Stimulated activated CD4-positive, alpha-beta T cell treated with anti-CD3 and anti-CD28 coated beads, Interleukin-4, amount 100 ng/mL, for 48 hours (primary cell): ENCODE measurements around the gene PLEKHM2.
"Not testable (repeated sequence)": the region's sequence is repeated elsewhere in the genome, so short reads cannot be mapped to it uniquely, and the experiment has no call there.

Source experiments
- DNase-seq, 2 donors: peaks; one replicate each; pipeline ENCODE4 v3.0.0-alpha.2; 2020; ENCODE audit warnings: low read depth in 2 of 2

The PLEKHM2 gene

GRCh38 chr1:15684042-15684461 lies at the start of gene PLEKHM2:
TSS of gene PLEKHM2 (plus strand) at chr1:15684320. CDS start at chr1:15684559, 239 bp downstream.
- peak in 1 of 2 donors; percentile 27 for DNase-seq

- no peak for DNase-seq
Observed at GRCh38 chr1:15636436-15636835, 47.7 kb upstream of the PLEKHM2 start.

- no peak for DNase-seq
Observed at GRCh38 chr1:15637826-15638225, 46.3 kb upstream of the PLEKHM2 start.

GRCh38 chr1:15639262-15639661 lies 44.9 kb upstream of the PLEKHM2 start:
- no peak for DNase-seq

- DNase-seq: no peak
Observed at GRCh38 chr1:15639931-15640330, 44.2 kb upstream of the PLEKHM2 start.

GRCh38 chr1:15640667-15641066 lies 43.5 kb upstream of the PLEKHM2 start:
- DNase-seq: no peak

- DNase-seq: no peak
Observed at GRCh38 chr1:15649937-15650336, 34.2 kb upstream of the PLEKHM2 start.

GRCh38 chr1:15650433-15650832 lies 33.7 kb upstream of the PLEKHM2 start:
- no peak for DNase-seq

GRCh38 chr1:15652130-15652529 lies 32.0 kb upstream of the PLEKHM2 start:
- not testable (repeated sequence) for DNase-seq

GRCh38 chr1:15654091-15654690 lies 29.9 kb upstream of the PLEKHM2 start:
- no peak for DNase-seq

GRCh38 chr1:15656464-15656863 lies 27.7 kb upstream of the PLEKHM2 start:
- no peak for DNase-seq

GRCh38 chr1:15657021-15657420 lies 27.1 kb upstream of the PLEKHM2 start:
- no peak for DNase-seq

GRCh38 chr1:15660151-15660550 lies 24.0 kb upstream of the PLEKHM2 start:
- DNase-seq: no peak

GRCh38 chr1:15662477-15662876 lies 21.6 kb upstream of the PLEKHM2 start:
- DNase-seq: no peak

GRCh38 chr1:15663925-15664324 lies 20.2 kb upstream of the PLEKHM2 start:
- DNase-seq: no peak

- DNase-seq: no peak
Observed at GRCh38 chr1:15667362-15667761, 16.8 kb upstream of the PLEKHM2 start.

- DNase-seq: no peak
Observed at GRCh38 chr1:15668089-15668754, 15.9 kb upstream of the PLEKHM2 start.

GRCh38 chr1:15669074-15669473 lies 15.0 kb upstream of the PLEKHM2 start:
- no peak for DNase-seq

- DNase-seq: no peak
Observed at GRCh38 chr1:15669864-15670263, 14.3 kb upstream of the PLEKHM2 start.

GRCh38 chr1:15671430-15671829 lies 12.7 kb upstream of the PLEKHM2 start:
- no peak for DNase-seq

- DNase-seq: no peak
Observed at GRCh38 chr1:15674386-15675159, 9.5 kb upstream of the PLEKHM2 start.

- no peak for DNase-seq
Observed at GRCh38 chr1:15676010-15676409, 8.1 kb upstream of the PLEKHM2 start.
